Neural crest cell (in vitro differentiated cells): ENCODE measurements around the gene SPDYE3. TPM values are rescaled to one million over a fixed set of nuclear protein-coding genes. Genes with fewer than 3 reads are reported as not detected.
"Not testable (repeated sequence)": the region's sequence is repeated elsewhere in the genome, so short reads cannot be mapped to it uniquely, and the experiment has no call there.

Experiments used
- DNase-seq: peaks from one replicate; pipeline ENCODE4 v3.0.0; 2021; ENCODE audit warnings: low read depth, mixed read lengths, low spot score
- H3K27ac Mint-ChIP-seq: one replicate; pipeline ENCODE4 v1.8.0; 2021; ENCODE audit warnings: mild to moderate bottlenecking, mixed read lengths; ENCODE audit not compliant: unreplicated experiment
- H3K27me3 Mint-ChIP-seq: 2 replicates; pipeline ENCODE4 v1.8.0; 2021; ENCODE audit warnings: low read depth, mild to moderate bottlenecking, mixed read lengths
- H3K36me3 Mint-ChIP-seq: 2 replicates; pipeline ENCODE4 v1.8.0; 2021; ENCODE audit warnings: low read depth, mild to moderate bottlenecking, mixed read lengths
- H3K4me1 Mint-ChIP-seq: 2 replicates; pipeline ENCODE4 v1.8.0; 2021; ENCODE audit warnings: mixed read lengths
- H3K4me3 Mint-ChIP-seq: one replicate; pipeline ENCODE4 v1.8.0; 2021; ENCODE audit warnings: mild to moderate bottlenecking, mixed read lengths
- H3K9me3 Mint-ChIP-seq: 2 replicates; pipeline ENCODE4 v1.8.0; 2021; ENCODE audit warnings: mixed read lengths
- CTCF ChIP-seq: fragments of 200-600 bp; sonication (generic); conservative IDR thresholded peaks from 2 replicates; pipeline ENCODE4 v1.5.0; 2021; ENCODE audit warnings: antibody characterized with exemption, mild to moderate bottlenecking
- total RNA-seq: library from RNA; stranded (reverse); gene quantifications from 2 replicates; pipeline ENCODE4 v1.2.1, GENCODE V29; 2021

The SPDYE3 gene
- total RNA-seq, 1 donor from 2014 or later: not detected

GRCh38 chr7:100349757-100350156, 42.3 kb downstream of the SPDYE3 start:
- no peak for TF ChIP-seq CTCF
- DNase-seq: no peak
- peaks cover 4% of the 10 kb centered on the region for H3K36me3 Mint-ChIP-seq

GRCh38 chr7:100351657-100352058, 44.2 kb downstream of the SPDYE3 start:
- H3K27ac Mint-ChIP-seq: no peak overlapping the region
- no peak for TF ChIP-seq CTCF
- peaks cover 4% of the 10 kb centered on the region for H3K36me3 Mint-ChIP-seq
- no peaks in the 10 kb centered on the region for H3K27me3 Mint-ChIP-seq
- no peak for DNase-seq
- no peaks in the 10 kb centered on the region for H3K9me3 Mint-ChIP-seq
- no peaks in the 10 kb centered on the region for H3K4me1 Mint-ChIP-seq
- no peak overlapping the region for H3K4me3 Mint-ChIP-seq

More at GRCh38 chr7:100349757-100350156, 42.3 kb downstream of the SPDYE3 start:
- Mint-ChIP-seq H3K27ac (no peak overlapping the region), H3K27me3 (no peaks in the 10 kb centered on the region), H3K4me3 (no peak overlapping the region), H3K4me1 (peaks cover 4% of the 10 kb centered on the region), H3K9me3 (no peaks in the 10 kb centered on the region)

DNA sequence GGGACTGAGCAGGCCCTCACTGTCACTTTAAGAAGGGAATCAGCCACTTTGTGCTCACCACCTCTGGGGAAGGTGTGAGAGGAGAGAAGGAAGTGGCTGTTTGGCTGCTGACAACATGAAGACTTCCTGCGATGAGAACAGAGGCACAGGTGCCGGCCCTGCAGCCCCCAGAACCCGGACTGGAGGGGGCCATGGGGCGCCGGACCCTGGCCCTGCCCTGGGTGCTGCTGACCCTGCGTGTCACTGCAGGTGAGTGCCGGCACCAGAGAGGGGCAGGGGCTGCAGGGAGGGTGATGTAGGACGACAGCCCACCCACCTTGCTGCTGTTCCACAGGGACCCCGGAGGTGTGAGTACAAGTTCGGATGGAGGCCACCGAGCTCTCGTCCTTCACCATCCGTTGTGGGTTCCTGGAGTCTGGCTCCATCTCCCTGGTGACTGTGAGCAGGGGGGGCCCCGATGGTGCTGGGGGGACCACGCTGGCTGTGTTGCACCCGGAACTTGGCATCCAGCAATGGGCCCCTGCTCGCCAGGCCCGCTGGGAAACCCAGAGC, 44.8 kb downstream of the SPDYE3 start:
- not testable (repeated sequence) for H3K9me3 Mint-ChIP-seq, H3K36me3 Mint-ChIP-seq

DNA sequence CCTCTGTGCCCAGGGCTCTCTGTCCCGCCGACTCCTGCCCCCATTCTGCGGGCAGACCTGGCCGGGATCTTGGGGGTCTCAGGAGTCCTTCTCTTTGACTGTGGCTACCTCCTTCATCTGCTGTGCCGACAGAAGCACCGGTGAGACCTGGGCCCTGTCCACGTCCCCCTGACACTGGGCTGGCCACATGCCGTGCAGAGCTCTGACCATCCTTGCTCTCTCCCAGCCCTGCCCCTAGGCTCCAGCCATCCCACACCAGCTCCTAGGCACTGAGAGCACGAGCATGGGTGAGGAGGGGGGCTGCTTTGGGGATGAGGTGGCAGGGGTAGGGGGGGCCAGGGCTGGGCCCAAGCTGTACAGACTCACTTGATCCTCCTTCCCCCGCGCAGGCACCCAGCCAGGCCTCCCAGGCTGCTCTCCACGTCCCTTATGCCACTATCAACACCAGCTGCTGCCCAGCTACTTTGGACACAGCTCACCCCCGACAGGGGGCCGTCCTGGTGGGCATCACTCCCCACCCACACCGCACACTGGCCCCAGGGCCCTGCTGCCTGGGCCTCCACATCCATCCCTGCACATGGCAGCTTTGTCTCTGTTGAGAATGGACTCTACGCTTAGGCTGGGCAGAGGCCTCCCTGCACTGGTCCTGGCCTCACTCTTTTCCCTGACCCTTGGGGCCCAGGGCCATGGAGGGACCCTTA, 45.6 kb downstream of the SPDYE3 start:
- Mint-ChIP-seq H3K36me3 (no peaks in the 10 kb centered on the region), H3K4me1 (no peaks in the 10 kb centered on the region), H3K9me3 (no peaks in the 10 kb centered on the region), H3K27ac (peak overlapping the region; percentile 81), H3K27me3 (no peaks in the 10 kb centered on the region), H3K4me3 (no peak overlapping the region)
- no peak for DNase-seq
- no peak for TF ChIP-seq CTCF

More for the DNA sequence above, 44.8 kb downstream of the SPDYE3 start:
- H3K4me1 Mint-ChIP-seq, DNase-seq, H3K4me3 Mint-ChIP-seq, H3K27ac Mint-ChIP-seq, H3K27me3 Mint-ChIP-seq: not testable (repeated sequence)

GRCh38 chr7:100353685-100354330, 46.3 kb downstream of the SPDYE3 start:
- H3K27ac Mint-ChIP-seq: no peak overlapping the region
- DNase-seq: no peak
- no peaks in the 10 kb centered on the region for H3K27me3 Mint-ChIP-seq
- no peaks in the 10 kb centered on the region for H3K9me3 Mint-ChIP-seq
- no peak overlapping the region for H3K4me3 Mint-ChIP-seq
- H3K36me3 Mint-ChIP-seq: no peaks in the 10 kb centered on the region
- no peak for TF ChIP-seq CTCF
- no peaks in the 10 kb centered on the region for H3K4me1 Mint-ChIP-seq
